HCT116 (cell line): ENCODE measurements around the gene QPCT. TPM values are rescaled to one million over a fixed set of nuclear protein-coding genes. Genes with fewer than 3 reads are reported as not detected.

ENCODE experiments used
- ATAC-seq: fragments of 200-7000 bp; cut with Tn5 transposase; 2 replicates; pipeline ENCODE4 v1.9.1; 2020; ENCODE audit warnings: mild to moderate bottlenecking, moderate library complexity
- BruUV-seq: library from RNA; stranded (reverse); fragments of 400-500 nt; replicated peaks from 2 replicates; lab custom pipeline; 2021; lab: Mats Ljungman, UMichigan
- CTCF ChIA-PET: fragments of 300-600 bp; sonication (Branson Sonifier 250); formaldehyde crosslinking; loops from one replicate; lab custom pipeline; 2021; ENCODE audit warnings: antibody characterized with exemption; lab: Charles Lee
- POLR2A ChIA-PET: fragments of 300-600, 350-600 bp; sonication (Branson Sonifier 250); formaldehyde crosslinking; loops from one replicate; lab custom pipeline; 2021; ENCODE audit warnings: antibody characterized with exemption; lab: Charles Lee
- RAD21 ChIA-PET, 2 experiments: fragments of 300-600 bp; sonication (Branson Sonifier 250); formaldehyde crosslinking; loops; one replicate each; lab custom pipeline; 2023; ENCODE audit warnings: low total read pairs in 2 of 2; ENCODE audit not compliant: uncharacterized antibody in 2 of 2, unreplicated experiment in 2 of 2, low non-redundant PET in 1 of 2; lab: Charles Lee
- DNase-seq: peaks from one replicate; pipeline ENCODE4 v3.0.0-alpha.2; 2010; ENCODE audit warnings: low read depth, low spot score
- H2AFZ ChIP-seq: fragments of 200-600 bp; shearing (Covaris generic), sonication (generic); 2 replicates; pipeline ENCODE4 v1.6.1; 2017; ENCODE audit warnings: low read depth, mixed run types, mixed read lengths, antibody characterized with exemption, low read length; ENCODE audit not compliant: poor library complexity, severe bottlenecking
- H3K27ac ChIP-seq: 2 replicates; pipeline ENCODE4 v1.5.1; 2012; ENCODE audit warnings: low read depth, low read length
- H3K27me3 ChIP-seq: fragments of 200-600 bp; sonication (generic); 2 replicates; pipeline ENCODE4 v1.6.1; 2016; ENCODE audit warnings: mixed run types, low read length, mixed read lengths; ENCODE audit not compliant: insufficient read depth
- H3K36me3 ChIP-seq, 2 experiments: fragments of 200-500 bp in 1 of 2; fragments of 200-600 bp in 1 of 2; sonication (Bioruptor generic) in 1 of 2; sonication (generic) in 1 of 2; 2 replicates each; pipeline versions ENCODE4 v1.5.1 to v1.6.1; 2014 to 2016; ENCODE audit warnings: low read length in 2 of 2, inconsistent platforms in 1 of 2, mixed read lengths in 1 of 2, mixed run types in 1 of 2; ENCODE audit not compliant: insufficient read depth in 2 of 2, control insufficient read depth in 1 of 2
- H3K4me1 ChIP-seq, 2 experiments: fragments of 200-600 bp in 1 of 2; sonication (generic) in 1 of 2; 2 replicates each; pipeline versions ENCODE4 v1.5.1 to v1.6.1; 2012 to 2017; ENCODE audit warnings: low read length in 2 of 2, inconsistent platforms in 1 of 2, mild to moderate bottlenecking in 1 of 2, mixed read lengths in 1 of 2, mixed run types in 1 of 2, moderate library complexity in 1 of 2; ENCODE audit not compliant: insufficient read depth in 2 of 2, control insufficient read depth in 1 of 2
- H3K4me2 ChIP-seq: fragments of 200-600 bp; sonication (generic); 2 replicates; pipeline ENCODE4 v1.6.1; 2017; ENCODE audit warnings: mixed run types, low read length, mixed read lengths
- H3K4me3 ChIP-seq, 2 experiments: fragments of 200-600 bp in 1 of 2; sonication (generic) in 1 of 2; replicated peaks in 1 of 2; 2 replicates each; pipeline ENCODE4 v1.5.1; 2011 to 2016; ENCODE audit warnings: low read length in 2 of 2, control low read depth in 1 of 2, low read depth in 1 of 2, mild to moderate bottlenecking in 1 of 2, mixed read lengths in 1 of 2, mixed run types in 1 of 2
- H3K79me2 ChIP-seq: fragments of 200-600 bp; sonication (generic); 2 replicates; pipeline ENCODE4 v1.6.1; 2017; ENCODE audit warnings: mild to moderate bottlenecking, mixed run types, low read length, moderate library complexity, mixed read lengths; ENCODE audit not compliant: insufficient read depth
- H3K9ac ChIP-seq: fragments of 200-600 bp; sonication (generic); 2 replicates; pipeline ENCODE4 v1.6.1; 2016; ENCODE audit warnings: low read length, mixed read lengths
- H3K9me2 ChIP-seq: fragments of 200-600 bp; sonication (generic), shearing (Covaris generic); 2 replicates; pipeline ENCODE4 v1.6.1; 2017; ENCODE audit warnings: mixed run types, mild to moderate bottlenecking, moderate library complexity; ENCODE audit not compliant: insufficient read depth
- H3K9me3 ChIP-seq, 2 experiments: fragments of 200-500 bp in 1 of 2; fragments of 200-600 bp in 1 of 2; sonication (Bioruptor generic) in 1 of 2; sonication (generic) in 1 of 2; 2 replicates each; pipeline ENCODE4 v1.6.1; 2014 to 2017; ENCODE audit warnings: low read length in 2 of 2, mixed read lengths in 2 of 2, inconsistent platforms in 1 of 2, low read depth in 1 of 2, mild to moderate bottlenecking in 1 of 2, mixed run types in 1 of 2, moderate library complexity in 1 of 2; ENCODE audit not compliant: control insufficient read depth in 1 of 2, insufficient read depth in 1 of 2
- H4K20me1 ChIP-seq: fragments of 200-600 bp; sonication (generic), shearing (Covaris generic); 2 replicates; pipeline ENCODE4 v1.6.1; 2017; ENCODE audit warnings: mixed run types, mild to moderate bottlenecking, moderate library complexity; ENCODE audit not compliant: insufficient read depth
- CBX3 ChIP-seq: IDR thresholded peaks from 2 replicates; pipeline ENCODE4 v1.6.1; 2012; ENCODE audit warnings: low read depth
- CEBPB ChIP-seq: IDR thresholded peaks from 2 replicates; pipeline ENCODE4 v1.6.1; 2012; ENCODE audit warnings: low read depth
- EZH2 ChIP-seq: fragments of 200-600 bp; sonication (generic); IDR thresholded peaks from 2 replicates; pipeline ENCODE4 v1.6.1; 2017; ENCODE audit warnings: antibody characterized with exemption, mixed run types
- JUND ChIP-seq: IDR thresholded peaks from 2 replicates; pipeline ENCODE4 v1.6.1; 2012
- POLR2A ChIP-seq: IDR thresholded peaks from 2 replicates; pipeline ENCODE4 v1.7.0; 2011; ENCODE audit warnings: borderline replicate concordance; ENCODE audit not compliant: insufficient read depth, insufficient read length; ENCODE audit errors: extremely low read depth
- SIN3A ChIP-seq: IDR thresholded peaks from 2 replicates; pipeline ENCODE4 v1.6.1; 2012; ENCODE audit warnings: low read depth
- SP1 ChIP-seq: IDR thresholded peaks from 2 replicates; pipeline ENCODE4 v1.6.1; 2012; ENCODE audit warnings: low read depth
- SRF ChIP-seq: IDR thresholded peaks from 2 replicates; pipeline ENCODE4 v1.6.1; 2012; ENCODE audit warnings: low read depth
- TCF7L2 ChIP-seq: IDR thresholded peaks from 2 replicates; pipeline ENCODE4 v1.7.0; 2011; ENCODE audit warnings: borderline replicate concordance, inconsistent platforms; ENCODE audit not compliant: insufficient read depth, insufficient read length; ENCODE audit errors: extremely low read depth
- ZFX ChIP-seq: fragments of 450-650 bp; IDR thresholded peaks from 2 replicates; pipeline ENCODE4 v1.6.1; 2017
- ZNF274 ChIP-seq: fragments of 200-500 bp; sonication (Bioruptor generic); IDR thresholded peaks from 2 replicates; pipeline ENCODE4 v1.6.1; 2014; ENCODE audit warnings: mild to moderate bottlenecking, low read depth, low read length, inconsistent platforms
- intact Hi-C: fragments of 100-400 bp; cut with micrococcal nuclease; formaldehyde crosslinking; loops from 2 replicates; pipeline ENCODE4 v1.10.0; 2022
- total RNA-seq: library from RNA; stranded (reverse); gene quantifications from one replicate; pipeline ENCODE4 v1.2.1, GENCODE V29; 2021; ENCODE audit not compliant: unreplicated experiment
- TF ChIP-seq, protein P1 (sequence below): IDR thresholded peaks from 2 replicates; pipeline ENCODE4 v1.6.1; 2012; ENCODE audit warnings: low read depth

QPCT gene
- total RNA-seq, 1 experiment from 2014 or later, result not detected

DNA sequence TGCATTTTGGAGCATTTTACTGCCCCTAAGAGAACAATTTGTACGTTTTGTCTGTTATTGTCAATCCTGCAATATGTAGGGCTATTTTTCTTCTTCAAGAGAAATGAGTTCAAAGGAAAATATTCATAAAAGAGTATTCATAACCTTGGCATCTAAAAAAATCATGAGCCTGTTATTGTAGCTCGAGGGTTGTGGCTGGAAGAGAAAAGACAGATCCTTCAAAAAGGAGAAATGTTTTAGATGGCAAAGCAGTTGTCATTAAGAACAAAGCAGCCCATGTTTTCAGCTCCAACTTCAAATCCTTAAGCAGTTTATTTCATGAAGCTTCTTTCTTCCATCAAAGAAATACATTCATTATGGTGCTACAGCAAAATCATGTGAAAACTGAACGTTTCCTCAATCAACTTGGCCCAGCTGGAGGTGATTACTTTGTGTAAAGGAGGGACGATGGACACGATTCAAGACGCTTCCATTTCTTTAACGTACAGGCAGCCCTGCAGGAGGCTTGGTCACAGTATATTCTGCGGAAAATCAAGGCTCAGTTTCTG, 31.4 kb downstream of the QPCT start:
- Histone ChIP-seq H3K9ac (peak overlapping the region; percentile 24; the same call in 1 of the 2 replicates), H4K20me1 (no peaks in the 10 kb centered on the region), H3K27ac (no peak overlapping the region), H3K4me1 (peaks cover 17 to 51% of the 10 kb centered on the region in 2 experiments), H3K79me2 (no peaks in the 10 kb centered on the region), H2AFZ (peak overlapping the region; percentile 81), H3K36me3 (no peaks in the 10 kb centered on the region), H3K4me2 (peak overlapping the region; percentile 87), H3K27me3 (0 out of 2 replicates have a peak, but pooled peaks cover 10% of the 10 kb centered on the region), H3K9me3 (no peaks in the 10 kb centered on the region), H3K4me3 (peak overlapping the region; percentile 35 to 51), H3K9me2 (no peaks in the 10 kb centered on the region)
- ATAC-seq (peak; percentile 23; the same call in 1 of the 2 replicates), DNase-seq (no peak)
- TF ChIP-seq ZNF274, result no peak
- BruUV-seq, result no TSS peak
- ChIA-PET POLR2A (no interaction called here), CTCF (interaction anchor here (1.7 kb wide), 1 partner anchor 20 kb away, joined by 5 read pairs; no protein-coding TSS in a partner anchor), RAD21 (no interaction called here)
- intact Hi-C loops, result no loop called here

GRCh38 chr2:37376421-37377186, 32.2 kb downstream of the QPCT start:
- Histone ChIP-seq H4K20me1 (no peaks in the 10 kb centered on the region), H3K4me2 (peak overlapping the region; percentile 87), H3K4me3 (peak overlapping the region; percentile 35 to 51), H3K27me3 (0 out of 2 replicates have a peak, but pooled peaks cover 10% of the 10 kb centered on the region), H2AFZ (peak overlapping the region; percentile 81), H3K4me1 (peaks cover 17 to 51% of the 10 kb centered on the region in 2 experiments), H3K9ac (peak overlapping the region; percentile 24), H3K9me3 (no peaks in the 10 kb centered on the region), H3K9me2 (no peaks in the 10 kb centered on the region), H3K79me2 (no peaks in the 10 kb centered on the region), H3K27ac (no peak overlapping the region), H3K36me3 (no peaks in the 10 kb centered on the region)
- DNase-seq, result peak; percentile 60
- ATAC-seq, result peak; percentile 67
- ChIA-PET CTCF (interaction anchor here (1.7 kb wide), 1 partner anchor 19 kb away, joined by 5 read pairs; no protein-coding TSS in a partner anchor), RAD21 (no interaction called here), POLR2A (interaction anchor here (0.8 kb wide), 1 partner anchor 1375 kb away, joined by 3 read pairs; the partner anchor contains the start of gene SRSF7)
- TF ChIP-seq CEBPB, result peak; percentile 66
- TF ChIP-seq ZNF274, result no peak
- no peak for TF ChIP-seq ZFX
- TF ChIP-seq TCF7L2, result peak; percentile 100
- TF ChIP-seq EZH2, result no peak
- TF ChIP-seq SIN3A, result peak; percentile 43; the same call in 1 of the 2 replicates
- peak; percentile 37 for TF ChIP-seq POLR2A
- peak; percentile 55; the same call in 1 of the 2 replicates for TF ChIP-seq SP1
- TF ChIP-seq JUND, result peak; percentile 67
- no peak for TF ChIP-seq CBX3
- TF ChIP-seq, protein P1, sequence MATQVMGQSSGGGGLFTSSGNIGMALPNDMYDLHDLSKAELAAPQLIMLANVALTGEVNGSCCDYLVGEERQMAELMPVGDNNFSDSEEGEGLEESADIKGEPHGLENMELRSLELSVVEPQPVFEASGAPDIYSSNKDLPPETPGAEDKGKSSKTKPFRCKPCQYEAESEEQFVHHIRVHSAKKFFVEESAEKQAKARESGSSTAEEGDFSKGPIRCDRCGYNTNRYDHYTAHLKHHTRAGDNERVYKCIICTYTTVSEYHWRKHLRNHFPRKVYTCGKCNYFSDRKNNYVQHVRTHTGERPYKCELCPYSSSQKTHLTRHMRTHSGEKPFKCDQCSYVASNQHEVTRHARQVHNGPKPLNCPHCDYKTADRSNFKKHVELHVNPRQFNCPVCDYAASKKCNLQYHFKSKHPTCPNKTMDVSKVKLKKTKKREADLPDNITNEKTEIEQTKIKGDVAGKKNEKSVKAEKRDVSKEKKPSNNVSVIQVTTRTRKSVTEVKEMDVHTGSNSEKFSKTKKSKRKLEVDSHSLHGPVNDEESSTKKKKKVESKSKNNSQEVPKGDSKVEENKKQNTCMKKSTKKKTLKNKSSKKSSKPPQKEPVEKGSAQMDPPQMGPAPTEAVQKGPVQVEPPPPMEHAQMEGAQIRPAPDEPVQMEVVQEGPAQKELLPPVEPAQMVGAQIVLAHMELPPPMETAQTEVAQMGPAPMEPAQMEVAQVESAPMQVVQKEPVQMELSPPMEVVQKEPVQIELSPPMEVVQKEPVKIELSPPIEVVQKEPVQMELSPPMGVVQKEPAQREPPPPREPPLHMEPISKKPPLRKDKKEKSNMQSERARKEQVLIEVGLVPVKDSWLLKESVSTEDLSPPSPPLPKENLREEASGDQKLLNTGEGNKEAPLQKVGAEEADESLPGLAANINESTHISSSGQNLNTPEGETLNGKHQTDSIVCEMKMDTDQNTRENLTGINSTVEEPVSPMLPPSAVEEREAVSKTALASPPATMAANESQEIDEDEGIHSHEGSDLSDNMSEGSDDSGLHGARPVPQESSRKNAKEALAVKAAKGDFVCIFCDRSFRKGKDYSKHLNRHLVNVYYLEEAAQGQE, result no peak
- TF ChIP-seq SRF, result no peak
- no TSS peak for BruUV-seq
- intact Hi-C loops, result no loop called here
